OCI-LY3 (cell line): ENCODE data around the gene IQSEC1.

Experiments
- H2AFZ ChIP-seq: fragments of 200-600, 300-600 bp; shearing (Covaris generic); 2 replicates; pipeline ENCODE4 v1.6.0; 2014; ENCODE audit warnings: antibody characterized with exemption, low read depth, low read length
- H3K27ac ChIP-seq: fragments of 200-600, 300-600 bp; sonication (generic); 2 replicates; pipeline ENCODE4 v1.5.1; 2014; ENCODE audit warnings: mild to moderate bottlenecking, low read length, moderate library complexity, mixed read lengths
- H3K27me3 ChIP-seq: fragments of 200-600, 300-600 bp; sonication (generic); 2 replicates; pipeline ENCODE4 v1.6.1; 2014; ENCODE audit warnings: low read depth, low read length, mixed read lengths
- H3K36me3 ChIP-seq: fragments of 200-600, 300-600 bp; sonication (generic); replicated peaks from 2 replicates; pipeline ENCODE3; 2014; ENCODE audit warnings: low read depth, low read length, mixed read lengths
- H3K4me1 ChIP-seq: fragments of 300-600, 200-600 bp; sonication (generic); 2 replicates; pipeline ENCODE4 v1.6.1; 2014; ENCODE audit warnings: low read length, mixed read lengths
- H3K4me2 ChIP-seq: fragments of 200-600, 300-600 bp; sonication (generic); 2 replicates; pipeline ENCODE4 v1.6.1; 2014; ENCODE audit warnings: low read length, mixed read lengths
- H3K4me3 ChIP-seq: fragments of 300-600, 200-600 bp; sonication (generic); 2 replicates; pipeline ENCODE4 v1.5.1; 2014; ENCODE audit warnings: antibody characterized with exemption, mild to moderate bottlenecking, low read length, moderate library complexity
- H3K79me2 ChIP-seq: fragments of 300-600, 200-600 bp; shearing (Covaris generic); 2 replicates; pipeline ENCODE4 v1.6.1; 2014; ENCODE audit warnings: mild to moderate bottlenecking, low read length, mixed read lengths
- H3K9ac ChIP-seq: fragments of 300-600, 200-600 bp; shearing (Covaris generic); 2 replicates; pipeline ENCODE4 v1.6.0; 2014; ENCODE audit warnings: mild to moderate bottlenecking, low read length, moderate library complexity
- H3K9me3 ChIP-seq: fragments of 200-600, 300-600 bp; shearing (Covaris generic); 2 replicates; pipeline ENCODE4 v1.6.1; 2014; ENCODE audit warnings: low read length, mixed read lengths; ENCODE audit not compliant: insufficient read depth
- H4K20me1 ChIP-seq: fragments of 200-600, 300-600 bp; sonication (generic); 2 replicates; pipeline ENCODE4 v1.6.1; 2016; ENCODE audit warnings: low read length, mixed read lengths; ENCODE audit not compliant: insufficient read depth
- EZH2phosphoT487 ChIP-seq: fragments of 200-600 bp; shearing (Covaris generic); IDR thresholded peaks from 2 replicates; pipeline ENCODE4 v1.6.1; 2018; ENCODE audit warnings: antibody characterized with exemption, mixed run types, low read depth
- TF ChIP-seq, protein P1 (sequence below): fragments of 200-600, 300-600 bp; sonication (generic); IDR thresholded peaks from 2 replicates; pipeline ENCODE4 v1.5.1; 2014; ENCODE audit warnings: antibody characterized with exemption, low read length, low read depth

Gene IQSEC1

DNA sequence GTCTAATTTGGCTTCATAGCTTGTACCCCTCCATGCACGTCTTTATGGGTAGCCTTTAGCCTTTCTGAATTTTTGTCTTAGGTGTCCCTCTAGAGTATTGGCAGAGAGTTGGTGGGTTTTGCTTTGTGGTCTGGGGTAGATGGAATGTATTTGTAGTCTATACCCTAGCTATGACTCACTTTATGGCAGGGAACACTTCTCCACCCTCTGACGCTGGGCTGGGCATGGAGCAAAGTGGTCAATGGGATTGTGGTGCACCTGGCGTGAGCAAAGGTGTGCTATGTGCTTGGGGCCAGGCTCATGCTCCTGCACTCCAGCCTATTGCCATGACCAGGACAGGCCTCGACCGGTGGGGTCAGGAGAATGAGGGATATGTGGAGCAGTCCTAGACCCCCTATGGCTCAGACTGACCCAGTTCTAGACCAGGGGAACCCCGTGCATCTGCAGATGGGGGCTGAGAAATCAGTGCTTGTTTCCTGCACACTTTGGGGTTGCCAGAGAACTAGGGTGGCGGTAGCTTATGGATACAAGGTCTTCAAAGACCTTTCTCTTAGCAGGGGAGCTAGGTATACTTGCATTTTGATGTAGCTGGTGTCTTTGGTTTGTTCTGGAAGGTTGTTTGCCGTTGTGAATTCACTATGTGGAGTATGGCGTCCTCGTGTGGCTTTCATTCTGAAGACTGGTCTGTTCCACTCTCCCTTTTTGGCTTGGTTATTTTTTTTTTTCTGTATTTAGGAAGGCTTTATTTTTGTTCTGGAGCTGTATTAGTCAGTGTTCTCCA is 182.4 kb downstream of the IQSEC1 start:
- Histone ChIP-seq H3K9ac (no peak overlapping the region), H3K27me3 (peaks cover 49% of the 10 kb centered on the region), H3K79me2 (no peaks in the 10 kb centered on the region), H3K9me3 (no peaks in the 10 kb centered on the region), H3K4me1 (peaks cover 25% of the 10 kb centered on the region), H3K27ac (no peak overlapping the region), H2AFZ (no peak overlapping the region), H3K36me3 (no peaks in the 10 kb centered on the region), H3K4me2 (no peak overlapping the region), H4K20me1 (0 out of 2 replicates have a peak, but pooled peaks cover 3% of the 10 kb centered on the region), H3K4me3 (no peak overlapping the region)
- TF ChIP-seq, protein P1, sequence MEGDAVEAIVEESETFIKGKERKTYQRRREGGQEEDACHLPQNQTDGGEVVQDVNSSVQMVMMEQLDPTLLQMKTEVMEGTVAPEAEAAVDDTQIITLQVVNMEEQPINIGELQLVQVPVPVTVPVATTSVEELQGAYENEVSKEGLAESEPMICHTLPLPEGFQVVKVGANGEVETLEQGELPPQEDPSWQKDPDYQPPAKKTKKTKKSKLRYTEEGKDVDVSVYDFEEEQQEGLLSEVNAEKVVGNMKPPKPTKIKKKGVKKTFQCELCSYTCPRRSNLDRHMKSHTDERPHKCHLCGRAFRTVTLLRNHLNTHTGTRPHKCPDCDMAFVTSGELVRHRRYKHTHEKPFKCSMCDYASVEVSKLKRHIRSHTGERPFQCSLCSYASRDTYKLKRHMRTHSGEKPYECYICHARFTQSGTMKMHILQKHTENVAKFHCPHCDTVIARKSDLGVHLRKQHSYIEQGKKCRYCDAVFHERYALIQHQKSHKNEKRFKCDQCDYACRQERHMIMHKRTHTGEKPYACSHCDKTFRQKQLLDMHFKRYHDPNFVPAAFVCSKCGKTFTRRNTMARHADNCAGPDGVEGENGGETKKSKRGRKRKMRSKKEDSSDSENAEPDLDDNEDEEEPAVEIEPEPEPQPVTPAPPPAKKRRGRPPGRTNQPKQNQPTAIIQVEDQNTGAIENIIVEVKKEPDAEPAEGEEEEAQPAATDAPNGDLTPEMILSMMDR: peak; percentile 57
- TF ChIP-seq EZH2phosphoT487: no peak

DNA sequence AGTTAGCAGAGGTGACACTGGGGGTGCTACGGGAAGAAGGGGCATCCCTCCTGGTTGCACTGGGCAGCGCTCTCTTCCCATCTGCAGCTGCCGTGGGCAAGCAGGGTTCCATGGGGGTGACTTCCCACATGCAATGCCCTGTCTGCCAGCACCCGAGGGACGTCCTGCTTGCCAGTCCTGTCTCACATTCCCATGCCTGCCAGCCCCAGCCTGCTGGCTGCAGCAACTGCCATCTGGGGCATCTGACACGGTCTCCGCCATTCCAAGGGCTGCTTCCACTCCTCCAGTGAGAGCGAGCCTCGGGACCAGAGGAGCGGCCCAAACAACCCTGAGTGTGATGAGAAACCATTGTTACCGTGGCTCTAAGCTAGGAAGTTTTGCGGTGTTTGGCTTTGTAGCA is 186.5 kb downstream of the IQSEC1 start:
- H3K9me3 ChIP-seq: no peaks in the 10 kb centered on the region
- TF ChIP-seq EZH2phosphoT487: no peak
- TF ChIP-seq, protein P1: no peak
- peak overlapping the region; percentile 93 for H3K4me2 ChIP-seq
- H3K27me3 ChIP-seq: peaks cover 49% of the 10 kb centered on the region
- H3K9ac ChIP-seq: no peak overlapping the region
- no peak overlapping the region for H2AFZ ChIP-seq
- H4K20me1 ChIP-seq: no peaks in the 10 kb centered on the region
- H3K79me2 ChIP-seq: no peaks in the 10 kb centered on the region
- H3K27ac ChIP-seq: no peak overlapping the region
- peaks cover 49% of the 10 kb centered on the region for H3K4me1 ChIP-seq
- H3K4me3 ChIP-seq: peak overlapping the region; percentile 73
- no peaks in the 10 kb centered on the region for H3K36me3 ChIP-seq

DNA sequence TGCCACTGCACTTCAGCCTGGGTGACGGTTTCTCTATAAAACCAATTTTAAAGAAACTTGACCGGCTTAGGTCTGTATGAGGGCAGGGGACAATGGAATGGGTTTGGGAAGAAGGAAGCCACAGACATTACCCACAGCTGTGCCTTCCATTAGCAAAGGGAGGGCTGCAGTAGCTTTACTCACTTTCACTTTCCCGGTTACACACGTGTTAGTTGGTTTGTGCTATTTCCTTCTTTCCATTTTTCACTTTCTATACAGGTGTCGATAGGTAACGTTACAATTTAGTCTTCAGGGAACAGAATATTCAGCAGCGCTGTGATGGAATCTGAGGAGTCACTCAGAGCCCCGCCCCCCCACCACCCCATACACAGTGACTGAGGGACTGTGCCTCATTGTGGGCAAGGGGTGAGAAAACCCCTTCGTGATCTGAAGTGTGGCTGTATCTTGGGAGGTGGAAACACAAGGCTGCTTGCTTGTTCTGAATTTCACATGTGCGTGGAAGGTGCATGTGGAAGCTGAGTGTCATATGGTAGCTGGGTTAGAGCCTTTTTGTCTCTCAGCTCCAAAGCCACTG is 187.0 kb downstream of the IQSEC1 start:
- H2AFZ ChIP-seq: no peak overlapping the region
- H3K36me3 ChIP-seq: no peaks in the 10 kb centered on the region
- H3K27me3 ChIP-seq: peaks cover 48% of the 10 kb centered on the region
- peak overlapping the region; percentile 73 for H3K4me3 ChIP-seq
- H3K79me2 ChIP-seq: no peaks in the 10 kb centered on the region
- peaks cover 49% of the 10 kb centered on the region for H3K4me1 ChIP-seq
- no peaks in the 10 kb centered on the region for H3K9me3 ChIP-seq
- H3K27ac ChIP-seq: no peak overlapping the region
- no peaks in the 10 kb centered on the region for H4K20me1 ChIP-seq
- H3K4me2 ChIP-seq: peak overlapping the region; percentile 93
- TF ChIP-seq, protein P1: no peak
- TF ChIP-seq EZH2phosphoT487: no peak
- H3K9ac ChIP-seq: peak overlapping the region; percentile 49; the same call in 1 of the 2 replicates

DNA sequence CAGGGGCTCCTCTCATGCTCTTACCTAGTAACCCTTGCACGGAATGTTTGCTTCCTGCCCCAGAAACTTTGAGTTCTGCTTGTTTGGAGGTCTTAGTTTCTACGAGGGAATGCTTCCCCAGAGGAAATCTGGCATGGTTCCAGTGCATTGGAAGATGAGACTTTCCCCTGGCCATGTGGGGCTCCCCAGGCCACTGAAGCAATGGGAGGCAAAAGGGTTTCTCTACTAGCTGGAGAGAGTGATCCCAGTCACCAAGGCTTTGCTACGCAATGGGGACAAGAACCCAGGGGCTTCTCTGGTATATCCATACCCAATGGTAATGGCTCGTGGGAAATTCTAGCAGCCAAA is 187.7 kb downstream of the IQSEC1 start:
- no peaks in the 10 kb centered on the region for H3K36me3 ChIP-seq
- peak overlapping the region; percentile 92; the same call in 1 of the 2 replicates for H2AFZ ChIP-seq
- no peaks in the 10 kb centered on the region for H3K9me3 ChIP-seq
- peak overlapping the region; percentile 20; the same call in 1 of the 2 replicates for H3K27ac ChIP-seq
- peaks cover 42% of the 10 kb centered on the region for H3K27me3 ChIP-seq
- peaks cover 49% of the 10 kb centered on the region for H3K4me1 ChIP-seq
- H3K79me2 ChIP-seq: no peaks in the 10 kb centered on the region
- peak overlapping the region; percentile 49; the same call in 1 of the 2 replicates for H3K9ac ChIP-seq
- H3K4me3 ChIP-seq: peak overlapping the region; percentile 73
- no peak for TF ChIP-seq EZH2phosphoT487
- TF ChIP-seq, protein P1: no peak
- H3K4me2 ChIP-seq: peak overlapping the region; percentile 93
- no peaks in the 10 kb centered on the region for H4K20me1 ChIP-seq
